SKM-1 treated with dmso at 0.1 percent for 144 hours (cell line): Measurements from ENCODE around the gene SLC12A7.
"Not testable (repeated sequence)": the region's sequence is repeated elsewhere in the genome, so short reads cannot be mapped to it uniquely, and the experiment has no call there.

Experiments used
- DNase-seq: peaks from one replicate; lab custom pipeline; 2025; ENCODE audit not compliant: unreplicated experiment; lab: John Stamatoyannopoulos, UW

The SLC12A7 gene

DNA sequence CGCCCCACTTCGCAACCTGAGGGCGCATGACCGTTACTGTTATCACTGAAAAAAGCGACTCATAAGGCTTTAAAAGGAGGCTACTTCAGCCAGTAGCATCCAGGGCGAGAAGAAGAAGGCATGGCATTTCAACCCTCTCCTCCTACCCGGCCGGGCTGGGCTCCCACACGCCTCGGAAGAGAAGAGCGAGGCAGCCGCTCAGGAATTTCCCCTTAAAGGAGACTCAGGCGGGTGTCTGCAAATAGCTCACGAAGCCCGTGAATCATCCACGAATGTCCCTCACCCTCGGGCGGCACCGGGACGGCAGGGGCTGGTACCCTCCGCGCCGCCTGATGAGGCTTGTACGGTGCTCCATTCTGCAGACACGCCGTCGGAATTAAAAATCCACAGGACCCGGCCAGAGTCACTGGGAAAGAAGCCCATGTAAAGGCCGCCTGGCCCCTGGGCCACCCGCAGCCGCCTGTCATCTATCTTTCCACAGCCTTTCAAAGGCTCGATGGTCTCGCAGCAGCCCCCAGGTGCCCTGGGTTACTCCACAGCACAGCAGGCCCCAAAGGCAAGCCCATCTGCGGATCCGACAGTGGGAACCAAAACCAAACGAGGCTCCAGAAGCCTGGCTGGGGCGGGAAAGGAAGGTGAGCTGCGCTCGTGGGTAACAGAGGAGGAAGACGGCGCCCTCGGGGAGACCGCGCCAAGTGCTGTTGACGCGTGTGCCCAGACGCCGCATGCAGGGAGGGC lies 11.8 kb downstream of the SLC12A7 start:
- DNase-seq, result no peak

GRCh38 chr5:1098986-1099597 lies 12.8 kb downstream of the SLC12A7 start:
- DNase-seq, result no peak

GRCh38 chr5:1097988-1098385 lies 13.9 kb downstream of the SLC12A7 start:
- DNase-seq, result not testable (repeated sequence)

DNA sequence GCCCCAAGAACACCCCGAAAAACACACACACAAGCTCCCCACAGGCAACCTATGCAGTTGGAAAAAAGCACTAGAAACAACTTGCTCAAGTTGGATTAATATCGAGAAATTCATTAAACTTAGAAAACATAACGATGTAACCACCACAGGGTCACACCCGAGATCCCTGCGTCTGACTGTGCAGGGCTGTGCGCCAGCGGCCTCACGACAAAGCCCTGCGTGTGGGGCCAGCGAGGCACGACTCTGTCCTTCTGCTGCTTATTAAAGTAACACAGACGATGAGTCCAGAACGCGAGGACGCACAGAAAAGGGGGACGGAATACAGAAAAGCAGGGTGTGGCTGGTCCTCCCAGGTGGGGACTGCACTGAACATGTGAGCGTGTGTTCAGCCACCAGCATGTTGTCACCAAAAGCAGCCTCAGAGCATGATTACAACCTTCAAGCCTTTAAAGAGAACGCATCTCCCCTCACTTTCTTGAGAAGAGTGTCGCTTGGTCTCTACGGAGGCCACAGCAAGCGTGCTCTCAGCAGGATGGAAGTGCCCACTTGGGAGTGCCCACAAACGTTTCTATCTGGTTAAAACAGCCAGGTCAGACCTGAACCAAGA lies 14.4 kb downstream of the SLC12A7 start:
- DNase-seq, result no peak

GRCh38 chr5:1096838-1097237 lies 15.0 kb downstream of the SLC12A7 start:
- DNase-seq, result no peak

GRCh38 chr5:1095990-1096363 lies 15.9 kb downstream of the SLC12A7 start:
- no peak for DNase-seq

DNA sequence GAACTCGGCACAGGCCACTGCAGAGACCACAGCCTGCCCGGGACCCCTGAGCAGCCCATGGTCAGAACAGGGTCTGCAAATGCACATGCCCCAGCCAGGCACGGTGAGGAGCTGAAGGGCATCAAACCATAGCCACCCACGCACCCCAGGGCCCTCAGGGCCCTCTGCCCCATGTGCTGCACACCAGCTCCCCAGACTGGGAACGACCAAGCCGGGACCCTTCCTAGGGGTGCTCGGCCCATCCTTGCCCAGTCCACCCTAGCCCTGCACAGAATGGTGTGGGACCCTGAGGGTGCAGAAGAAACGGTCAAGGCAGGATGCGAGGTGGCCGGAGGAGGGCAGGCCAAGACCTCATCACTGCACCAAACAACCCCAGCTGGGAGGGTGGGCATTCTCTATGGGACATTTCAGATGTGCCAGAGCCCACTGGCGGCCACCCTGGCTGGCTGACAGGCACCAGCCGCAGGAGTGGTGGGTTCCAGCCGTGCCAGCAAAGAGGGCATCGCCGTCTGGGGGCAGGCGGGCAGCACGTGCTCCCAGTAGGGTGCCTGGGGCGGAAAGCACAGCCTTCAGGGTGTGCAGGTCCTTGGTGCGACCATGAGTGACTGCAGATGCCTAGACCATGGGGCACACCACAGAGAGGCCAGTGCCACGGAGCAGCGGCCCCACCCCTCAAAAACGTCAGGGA lies 16.4 kb downstream of the SLC12A7 start:
- no peak for DNase-seq

DNA sequence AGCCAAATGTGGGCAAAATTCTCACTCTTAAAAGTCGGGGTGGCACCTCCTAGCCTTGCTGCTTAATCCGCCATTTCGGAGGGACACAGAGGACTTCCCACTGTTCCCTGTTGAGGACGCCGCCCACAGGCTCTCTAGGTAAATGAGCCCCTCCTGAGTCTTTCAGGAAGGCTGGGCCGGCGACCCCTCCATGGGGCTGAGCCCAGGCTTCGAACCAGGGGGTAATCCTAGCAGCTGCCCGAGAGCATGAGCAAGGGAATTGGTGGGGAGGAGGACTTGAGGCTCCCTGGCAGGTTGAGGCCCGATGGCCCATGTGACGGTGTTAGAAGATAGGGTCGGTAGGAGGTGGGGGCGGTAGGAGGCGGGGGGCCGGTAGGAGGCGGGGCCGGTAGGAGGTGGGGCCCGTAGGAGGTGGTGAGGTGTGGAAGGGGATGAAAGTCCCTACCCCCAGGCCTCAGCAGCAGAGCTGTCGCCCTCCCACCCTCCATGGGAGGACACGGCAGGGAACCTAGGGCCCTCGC lies 17.1 kb downstream of the SLC12A7 start:
- no peak for DNase-seq

DNA sequence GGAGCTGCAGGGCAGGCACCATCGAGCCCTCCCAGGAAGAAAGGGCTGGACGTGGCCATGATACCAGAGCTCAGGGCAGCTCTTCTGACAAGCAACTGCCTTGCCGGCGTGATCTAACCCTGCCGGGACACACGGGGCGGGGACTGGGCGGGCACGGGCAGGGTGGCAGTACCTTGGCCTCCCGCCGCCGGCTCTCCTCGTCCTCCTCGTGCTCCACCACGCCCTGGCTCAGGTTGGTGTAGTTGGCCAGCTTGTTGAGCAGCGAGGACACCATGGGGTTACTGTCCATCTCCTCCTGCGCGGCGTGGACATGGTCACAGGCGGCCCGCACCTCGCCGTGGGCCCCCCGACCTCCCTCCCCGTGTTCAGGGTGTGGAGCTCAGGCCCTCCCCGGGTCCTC lies 18.5 kb downstream of the SLC12A7 start:
- DNase-seq, result no peak

DNA sequence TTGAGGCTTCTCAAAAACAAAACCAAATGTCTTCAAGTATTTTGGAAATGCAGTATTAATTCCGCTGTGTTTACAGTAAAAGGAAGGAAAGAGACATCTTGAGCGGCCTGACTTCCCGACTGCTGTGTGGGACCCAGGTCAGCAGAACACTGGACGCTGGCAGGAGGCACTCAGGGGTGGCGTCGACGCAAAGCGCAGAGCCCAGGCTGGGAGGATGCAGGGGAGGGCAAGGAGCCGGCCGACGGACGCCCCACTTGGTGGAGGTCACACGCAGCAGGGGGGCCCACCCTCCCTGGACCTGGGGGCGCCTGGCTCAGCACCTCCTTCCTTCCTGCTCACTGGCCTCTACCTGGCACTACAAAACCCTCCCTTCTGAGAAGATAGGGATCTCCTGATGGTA lies 19.7 kb downstream of the SLC12A7 start:
- no peak for DNase-seq

GRCh38 chr5:1091632-1092031 lies 20.2 kb downstream of the SLC12A7 start:
- DNase-seq, result no peak

DNA sequence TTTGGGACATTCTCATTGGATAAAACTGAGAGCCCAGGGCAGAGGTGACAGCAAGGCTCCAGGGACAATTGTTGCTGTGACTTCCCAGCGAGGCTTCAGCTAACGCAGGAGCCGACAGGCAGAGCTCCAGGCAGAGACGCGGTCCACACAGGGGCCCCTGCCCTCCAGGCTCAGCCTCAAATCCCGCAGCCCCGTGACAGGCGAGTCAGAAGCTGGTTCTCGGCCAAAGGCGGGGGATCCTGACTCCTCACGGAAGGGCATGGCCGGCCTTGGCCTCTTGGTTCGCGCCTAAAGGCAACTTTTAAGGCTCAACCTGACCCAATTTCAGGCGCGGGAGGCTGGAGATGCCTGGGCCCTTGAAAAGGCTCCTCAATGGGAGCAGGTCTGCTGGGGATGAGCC lies 21.3 kb downstream of the SLC12A7 start:
- DNase-seq, result no peak

- no peak for DNase-seq
Measured at GRCh38 chr5:1089621-1090040, 22.2 kb downstream of the SLC12A7 start.

DNA sequence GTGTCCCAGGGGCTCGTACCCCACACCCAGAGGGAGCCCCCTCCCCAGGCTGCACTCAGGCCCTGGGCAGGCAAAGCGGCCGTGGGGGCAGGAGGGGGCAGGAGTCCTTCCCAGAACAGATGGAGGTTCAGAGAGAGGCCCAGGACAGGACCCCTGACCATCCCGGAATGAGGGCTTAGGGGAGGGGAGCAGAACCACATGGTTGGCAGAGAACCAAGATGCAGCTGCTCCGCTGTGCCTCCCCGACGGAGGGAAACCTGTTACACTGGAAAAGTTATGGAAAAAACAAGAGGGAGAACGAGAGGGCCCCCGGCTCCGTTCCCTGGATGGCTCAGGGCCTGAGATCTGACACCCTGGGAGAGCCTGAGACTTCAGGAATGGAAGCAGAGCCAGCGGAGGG lies 22.7 kb downstream of the SLC12A7 start:
- no peak for DNase-seq

GRCh38 chr5:1088726-1089125 lies 23.1 kb downstream of the SLC12A7 start:
- no peak for DNase-seq

DNA sequence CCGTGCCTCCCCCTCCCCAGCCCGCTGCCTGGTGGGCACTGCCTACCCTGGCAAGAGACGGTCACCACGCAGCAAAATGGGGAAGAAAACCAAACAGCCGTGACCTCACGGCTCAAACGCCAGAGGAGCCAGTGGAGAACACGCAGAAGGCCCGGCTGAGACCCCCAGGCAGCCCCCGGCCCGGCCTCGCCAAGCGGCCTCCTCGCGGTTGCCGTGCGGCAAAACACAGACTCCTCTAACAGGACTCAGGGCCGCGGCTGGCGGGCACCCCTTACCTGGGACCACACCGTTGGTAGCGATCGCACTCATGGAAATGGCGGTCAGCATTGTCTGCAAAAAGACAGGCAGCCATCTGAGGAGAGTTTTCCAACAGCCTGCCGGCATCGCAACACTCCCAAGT lies 23.8 kb downstream of the SLC12A7 start:
- DNase-seq, result no peak

DNA sequence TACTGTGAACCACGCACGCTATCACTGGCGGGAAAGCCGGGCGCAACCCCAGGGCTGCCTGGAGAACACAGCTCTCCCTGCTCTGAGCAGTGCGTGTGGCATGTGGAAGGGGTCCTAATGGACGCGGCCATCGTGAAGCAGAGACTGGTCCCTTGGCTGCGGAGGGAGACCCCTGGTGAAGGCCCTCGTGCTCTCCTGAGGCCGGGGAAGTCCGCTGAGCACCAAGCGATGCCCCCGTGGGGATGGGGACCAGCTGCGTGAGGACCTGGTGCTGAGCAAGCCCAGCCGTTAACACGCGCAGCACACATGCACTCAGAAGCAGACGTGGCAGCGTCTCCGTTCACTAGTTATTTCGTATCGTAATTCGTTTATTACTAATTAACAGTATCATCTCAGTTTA lies 24.4 kb downstream of the SLC12A7 start:
- DNase-seq, result no peak

DNA sequence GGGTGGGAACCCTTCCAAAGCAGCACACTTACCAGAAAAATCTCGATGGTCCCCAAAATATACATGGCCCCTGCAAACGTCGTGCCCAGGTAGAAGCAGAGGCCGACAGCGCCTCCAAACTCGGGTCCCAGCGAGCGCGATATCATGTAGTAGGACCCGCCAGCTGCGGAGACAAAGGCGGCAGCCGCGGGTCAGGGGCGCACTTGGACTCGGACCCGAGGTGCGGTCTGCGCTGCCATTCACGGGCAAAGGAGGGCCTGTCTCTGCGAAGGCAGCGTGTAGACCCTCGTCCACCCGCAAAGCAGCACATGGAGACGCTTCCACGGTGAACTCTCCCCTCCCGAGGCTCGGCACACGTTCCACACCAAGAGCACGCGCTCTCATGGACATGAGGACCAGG lies 25.0 kb downstream of the SLC12A7 start:
- no peak for DNase-seq

DNA sequence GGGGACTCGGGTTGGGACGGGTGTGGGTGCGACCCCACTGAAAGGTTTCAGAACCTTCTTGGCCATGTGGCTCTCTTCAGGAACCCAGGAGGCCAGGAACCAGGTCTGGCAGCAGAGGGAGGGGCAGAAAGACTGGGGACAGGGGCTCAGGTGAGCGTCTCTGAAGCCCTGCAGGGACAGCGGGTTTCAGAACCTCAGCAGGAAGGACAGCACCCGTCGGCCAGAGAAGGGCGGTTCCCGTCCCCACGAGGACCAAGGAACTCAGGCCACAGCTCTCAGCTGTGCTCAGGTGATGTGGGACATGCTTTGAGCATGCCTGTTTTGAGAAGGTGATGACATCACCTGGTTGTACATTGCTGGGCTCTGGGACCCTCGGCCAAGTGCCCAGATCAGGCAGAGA lies 25.7 kb downstream of the SLC12A7 start:
- no peak for DNase-seq

GRCh38 chr5:1085391-1085790 lies 26.5 kb downstream of the SLC12A7 start:
- DNase-seq, result no peak

GRCh38 chr5:1083823-1084605 lies 27.8 kb downstream of the SLC12A7 start:
- DNase-seq, result no peak
